BE2C (cell line): Measurements from ENCODE around the gene RAB11FIP4.

Source experiments
- DNase-seq: peaks from one replicate; pipeline ENCODE4 v3.0.0-alpha.2; 2020
- H3K27me3 ChIP-seq: fragments of 250-450 bp; sonication (Bioruptor Pico); 2 replicates; pipeline ENCODE4 v1.5.1; 2020; ENCODE audit warnings: mild to moderate bottlenecking
- H3K36me3 ChIP-seq: fragments of 250-450 bp; sonication (Bioruptor Pico); 2 replicates; pipeline ENCODE4 v1.5.1; 2020; ENCODE audit warnings: mild to moderate bottlenecking
- H3K4me1 ChIP-seq: fragments of 250-450 bp; sonication (Bioruptor Pico); 2 replicates; pipeline ENCODE4 v1.5.1; 2020
- H3K4me3 ChIP-seq: 2 replicates; pipeline ENCODE4 v1.5.1; 2011; ENCODE audit warnings: low read depth, low read length
- H3K9me3 ChIP-seq: fragments of 250-450 bp; sonication (Bioruptor Pico); 2 replicates; pipeline ENCODE4 v1.5.1; 2020
- TF ChIP-seq, protein P1 (sequence below): IDR thresholded peaks from 2 replicates; pipeline ENCODE4 v1.5.1; 2012; ENCODE audit warnings: mild to moderate bottlenecking, low read depth, low read length

The RAB11FIP4 gene

GRCh38 chr17:31494259-31495021, 103.0 kb downstream of the RAB11FIP4 start:
- H3K4me1 ChIP-seq, result no peaks in the 10 kb centered on the region
- H3K4me3 ChIP-seq, result no peak overlapping the region
- no peaks in the 10 kb centered on the region for H3K9me3 ChIP-seq
- TF ChIP-seq, protein P1, sequence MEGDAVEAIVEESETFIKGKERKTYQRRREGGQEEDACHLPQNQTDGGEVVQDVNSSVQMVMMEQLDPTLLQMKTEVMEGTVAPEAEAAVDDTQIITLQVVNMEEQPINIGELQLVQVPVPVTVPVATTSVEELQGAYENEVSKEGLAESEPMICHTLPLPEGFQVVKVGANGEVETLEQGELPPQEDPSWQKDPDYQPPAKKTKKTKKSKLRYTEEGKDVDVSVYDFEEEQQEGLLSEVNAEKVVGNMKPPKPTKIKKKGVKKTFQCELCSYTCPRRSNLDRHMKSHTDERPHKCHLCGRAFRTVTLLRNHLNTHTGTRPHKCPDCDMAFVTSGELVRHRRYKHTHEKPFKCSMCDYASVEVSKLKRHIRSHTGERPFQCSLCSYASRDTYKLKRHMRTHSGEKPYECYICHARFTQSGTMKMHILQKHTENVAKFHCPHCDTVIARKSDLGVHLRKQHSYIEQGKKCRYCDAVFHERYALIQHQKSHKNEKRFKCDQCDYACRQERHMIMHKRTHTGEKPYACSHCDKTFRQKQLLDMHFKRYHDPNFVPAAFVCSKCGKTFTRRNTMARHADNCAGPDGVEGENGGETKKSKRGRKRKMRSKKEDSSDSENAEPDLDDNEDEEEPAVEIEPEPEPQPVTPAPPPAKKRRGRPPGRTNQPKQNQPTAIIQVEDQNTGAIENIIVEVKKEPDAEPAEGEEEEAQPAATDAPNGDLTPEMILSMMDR, result no peak
- H3K36me3 ChIP-seq, result no peaks in the 10 kb centered on the region
- no peaks in the 10 kb centered on the region for H3K27me3 ChIP-seq
- no peak for DNase-seq

DNA sequence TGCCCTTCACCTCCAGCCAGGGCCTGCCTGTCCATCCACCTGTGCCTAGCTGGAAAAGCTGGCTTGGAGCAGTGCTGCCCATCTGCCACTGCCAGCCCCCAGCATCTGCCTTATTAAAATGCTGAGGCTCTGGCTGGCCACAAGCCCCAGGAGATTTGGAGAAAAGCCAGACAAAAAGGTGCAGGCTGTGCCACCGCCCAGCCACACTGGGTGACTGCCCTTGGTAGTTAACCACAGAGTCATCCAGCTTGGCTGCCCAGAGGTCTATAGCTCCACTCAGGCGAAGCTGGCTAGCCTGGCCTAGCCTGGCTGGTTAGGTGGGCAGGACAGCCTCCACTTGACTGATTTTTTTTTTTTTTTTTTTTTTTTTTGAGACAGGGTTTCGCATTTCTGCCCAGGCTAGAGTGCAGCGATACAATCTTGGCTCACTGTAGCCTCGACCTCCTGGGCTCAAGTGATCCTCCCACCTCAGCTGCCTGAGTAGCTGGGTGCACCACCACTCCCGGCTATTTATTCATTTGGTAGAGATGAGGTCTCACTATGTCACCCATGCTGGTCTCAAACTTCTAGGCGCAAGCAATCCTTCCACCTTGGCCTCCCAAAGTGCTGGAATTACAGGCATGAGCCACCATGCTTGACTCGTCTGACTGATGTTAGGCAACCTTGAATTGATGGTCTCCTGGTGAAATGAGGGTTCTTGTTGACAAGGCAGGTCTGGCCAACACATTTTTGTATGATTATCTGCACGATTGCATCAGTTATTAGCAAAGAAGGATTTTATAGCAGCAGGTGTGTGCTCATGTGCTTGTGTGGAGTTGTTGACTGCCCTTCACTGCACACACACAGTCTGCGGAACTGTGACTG, 103.8 kb downstream of the RAB11FIP4 start:
- no peaks in the 10 kb centered on the region for H3K27me3 ChIP-seq
- no peak overlapping the region for H3K4me3 ChIP-seq
- TF ChIP-seq, protein P1, result no peak
- DNase-seq, result no peak
- H3K36me3 ChIP-seq, result no peaks in the 10 kb centered on the region
- no peaks in the 10 kb centered on the region for H3K4me1 ChIP-seq
- no peaks in the 10 kb centered on the region for H3K9me3 ChIP-seq

DNA sequence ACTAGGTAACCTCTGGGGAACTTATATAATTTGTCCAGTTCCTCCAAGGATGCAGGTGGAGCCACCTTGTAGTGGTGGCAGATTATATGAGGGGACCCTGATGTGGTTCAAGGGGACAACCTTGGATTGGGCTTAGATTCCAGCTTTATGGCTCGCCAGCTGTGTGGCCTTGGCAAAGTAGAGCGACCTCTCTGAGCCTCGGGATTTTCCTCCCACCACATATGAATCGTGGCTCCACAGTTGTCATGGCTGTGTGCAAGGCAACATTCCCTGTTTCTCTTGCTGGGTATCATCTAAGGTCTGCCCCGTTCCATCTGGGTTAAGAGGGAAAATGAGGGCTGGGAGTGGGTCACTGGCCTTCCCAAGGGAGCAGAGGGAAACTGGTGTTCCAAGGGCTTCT, 104.6 kb downstream of the RAB11FIP4 start:
- H3K36me3 ChIP-seq, result no peaks in the 10 kb centered on the region
- H3K4me1 ChIP-seq, result no peaks in the 10 kb centered on the region
- no peaks in the 10 kb centered on the region for H3K27me3 ChIP-seq
- H3K4me3 ChIP-seq, result no peak overlapping the region
- TF ChIP-seq, protein P1, result no peak
- H3K9me3 ChIP-seq, result no peaks in the 10 kb centered on the region
- no peak for DNase-seq

DNA sequence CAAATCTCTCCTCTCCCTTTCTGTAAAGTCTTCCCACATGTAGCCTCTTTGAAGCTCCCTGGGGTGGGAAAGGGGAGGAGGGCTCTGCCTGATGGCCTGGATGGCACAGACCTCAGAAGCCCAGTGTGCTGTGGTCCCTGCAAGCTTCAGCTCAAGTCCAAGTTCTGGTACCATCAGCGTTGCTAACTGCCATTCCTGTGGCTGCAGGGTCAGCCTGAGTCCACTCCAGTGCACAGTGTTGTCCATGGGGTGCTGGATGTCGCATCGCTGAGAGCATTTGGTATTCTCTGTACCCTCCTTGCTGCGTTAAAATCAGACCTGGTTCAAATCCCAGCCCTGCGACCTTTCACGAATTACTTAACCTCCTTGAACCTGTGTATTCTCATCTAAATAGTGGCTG, 105.1 kb downstream of the RAB11FIP4 start:
- DNase-seq, result no peak
- no peaks in the 10 kb centered on the region for H3K4me1 ChIP-seq
- TF ChIP-seq, protein P1, result no peak

DNA sequence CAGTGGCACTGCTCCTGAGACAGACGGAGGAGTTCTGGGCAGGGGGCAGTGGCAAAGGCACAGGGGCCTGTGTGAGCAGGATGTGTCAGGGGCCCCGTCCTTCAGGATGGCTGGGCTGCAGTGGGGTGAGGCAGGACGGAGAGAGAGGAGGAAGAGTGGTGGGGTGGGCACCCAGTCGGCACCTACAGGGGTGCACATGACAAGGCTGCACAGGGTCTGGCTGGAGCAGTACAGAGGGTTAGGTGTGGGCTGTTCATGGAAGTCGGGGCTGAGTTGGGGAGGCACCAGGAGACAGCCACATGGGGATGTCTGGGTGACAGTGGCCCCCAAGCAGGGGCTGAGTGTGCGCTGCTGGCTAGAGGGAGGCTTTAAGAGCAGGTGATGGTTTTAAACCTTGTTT, 106.0 kb downstream of the RAB11FIP4 start:
- no peaks in the 10 kb centered on the region for H3K9me3 ChIP-seq
- no peaks in the 10 kb centered on the region for H3K27me3 ChIP-seq
- DNase-seq, result no peak
- H3K36me3 ChIP-seq, result no peaks in the 10 kb centered on the region
- TF ChIP-seq, protein P1, result no peak
- H3K4me3 ChIP-seq, result no peak overlapping the region
- no peaks in the 10 kb centered on the region for H3K4me1 ChIP-seq

More for the DNA sequence above, 105.1 kb downstream of the RAB11FIP4 start:
- Histone ChIP-seq H3K4me3 (no peak overlapping the region), H3K9me3 (no peaks in the 10 kb centered on the region), H3K27me3 (no peaks in the 10 kb centered on the region), H3K36me3 (no peaks in the 10 kb centered on the region)
